B cell (primary cell): Measurements from ENCODE around the gene IL1RAPL1.

ENCODE experiments used
- CTCF ChIP-seq: fragments of 200-600 bp; IDR thresholded peaks from one replicate; pipeline ENCODE4 v1.8.0; 2022; ENCODE audit warnings: antibody characterized with exemption, mild to moderate bottlenecking
- EZH2 ChIP-seq: IDR thresholded peaks from 2 replicates; pipeline ENCODE4 v1.6.1; 2012; ENCODE audit warnings: borderline replicate concordance, low read depth, mild to moderate bottlenecking, moderate library complexity, low read length; ENCODE audit not compliant: insufficient read depth, poor library complexity, severe bottlenecking

DNA sequence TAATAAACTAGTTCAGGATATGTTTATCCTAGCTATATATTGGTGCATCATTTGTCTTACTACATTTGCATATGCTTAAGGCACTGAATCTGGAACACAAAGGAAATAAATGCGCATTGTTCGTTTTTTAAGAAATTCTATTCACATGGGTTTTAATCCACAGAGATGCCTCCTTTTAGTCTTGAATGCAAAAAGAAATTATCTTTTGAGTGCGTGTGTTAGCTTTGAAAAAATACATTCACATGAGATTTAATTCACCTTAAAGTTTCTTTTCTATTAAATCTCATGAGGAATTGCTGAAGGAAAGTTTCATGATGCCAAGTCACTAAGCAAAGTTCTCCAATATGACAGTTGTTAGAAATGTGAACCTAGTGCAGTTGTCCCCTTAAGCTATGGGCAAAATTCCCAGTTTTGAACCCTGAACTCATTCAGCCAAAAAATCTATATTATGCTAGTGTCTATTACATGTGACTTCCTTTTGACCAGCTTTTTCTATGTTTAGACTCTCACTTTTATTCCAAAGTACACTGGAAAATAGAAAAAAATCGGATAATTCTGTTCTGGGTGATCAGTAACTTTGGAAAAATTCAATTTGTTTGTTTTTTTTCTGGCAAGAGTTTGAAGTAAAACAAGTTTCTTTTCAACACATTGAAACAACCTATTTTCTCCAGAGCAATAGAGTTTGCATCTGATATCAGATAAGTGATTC is 1201.9 kb downstream of the IL1RAPL1 start:
- no peak for TF ChIP-seq CTCF
- TF ChIP-seq EZH2, result no peak
